H9 (cell line): ENCODE measurements around the gene ITPRID2. TPM values are rescaled to one million over a fixed set of nuclear protein-coding genes. Genes with fewer than 3 reads are reported as not detected.

ENCODE experiments used
- DNase-seq: peaks from one replicate; pipeline ENCODE4 v3.0.0-alpha.2; 2017
- H2AFZ ChIP-seq: one replicate; pipeline ENCODE4 v1.6.1; 2013; ENCODE audit warnings: mild to moderate bottlenecking, low read length, control low read depth, moderate library complexity
- H2AK5ac ChIP-seq: 2 replicates; pipeline ENCODE4 v1.6.1; 2013; ENCODE audit warnings: low read length, control low read depth, mixed read lengths; ENCODE audit not compliant: insufficient read length
- H2BK120ac ChIP-seq: one replicate; pipeline ENCODE4 v1.6.1; 2013; ENCODE audit warnings: low read depth, mild to moderate bottlenecking, low read length, control low read depth, inconsistent platforms; ENCODE audit not compliant: poor library complexity, severe bottlenecking
- H2BK12ac ChIP-seq: 2 replicates; pipeline ENCODE4 v1.6.1; 2013; ENCODE audit warnings: low read length, control low read depth, mixed read lengths, low read depth; ENCODE audit not compliant: insufficient read length
- H2BK15ac ChIP-seq: 2 replicates; pipeline ENCODE4 v1.6.1; 2013; ENCODE audit warnings: low read depth, low read length, control low read depth
- H2BK20ac ChIP-seq: one replicate; pipeline ENCODE4 v1.6.1; 2013; ENCODE audit warnings: low read depth, mild to moderate bottlenecking, low read length, control low read depth, inconsistent platforms; ENCODE audit not compliant: poor library complexity, severe bottlenecking
- H2BK5ac ChIP-seq: 2 replicates; pipeline ENCODE4 v1.6.1; 2013; ENCODE audit warnings: low read length, control low read depth, mixed read lengths; ENCODE audit not compliant: insufficient read length
- H3K14ac ChIP-seq: 2 replicates; pipeline ENCODE4 v1.6.1; 2013; ENCODE audit warnings: low read length, control low read depth; ENCODE audit not compliant: insufficient read depth
- H3K18ac ChIP-seq: 2 replicates; pipeline ENCODE4 v1.6.1; 2013; ENCODE audit warnings: low read depth, mild to moderate bottlenecking, mixed read lengths, low read length, control low read depth; ENCODE audit not compliant: insufficient read length
- H3K23ac ChIP-seq: 2 replicates; pipeline ENCODE4 v1.6.1; 2013; ENCODE audit warnings: low read length, control low read depth, mixed read lengths, low read depth; ENCODE audit not compliant: insufficient read length
- H3K23me2 ChIP-seq: 2 replicates; pipeline ENCODE4 v1.6.1; 2013; ENCODE audit warnings: low read depth, mild to moderate bottlenecking, mixed read lengths, low read length, control low read depth; ENCODE audit not compliant: insufficient read length, poor library complexity, severe bottlenecking
- H3K27ac ChIP-seq: 2 replicates; pipeline ENCODE4 v1.5.1; 2013; ENCODE audit warnings: low read length, control low read depth, mixed read lengths, low read depth; ENCODE audit not compliant: insufficient read length
- H3K27me3 ChIP-seq: 2 replicates; pipeline ENCODE4 v1.6.1; 2013; ENCODE audit warnings: low read length, control low read depth, inconsistent platforms; ENCODE audit not compliant: insufficient read depth
- H3K4ac ChIP-seq: 2 replicates; pipeline ENCODE4 v1.6.1; 2013; ENCODE audit warnings: low read depth, mild to moderate bottlenecking, control low read depth, inconsistent platforms, low read length, moderate library complexity
- H3K4me1 ChIP-seq: 2 replicates; pipeline ENCODE4 v1.6.1; 2013; ENCODE audit warnings: low read length, control low read depth, inconsistent platforms; ENCODE audit not compliant: insufficient read depth
- H3K4me2 ChIP-seq: 2 replicates; pipeline ENCODE4 v1.6.1; 2013; ENCODE audit warnings: low read length, control low read depth, mixed read lengths; ENCODE audit not compliant: insufficient read length, insufficient read depth
- H3K56ac ChIP-seq: 2 replicates; pipeline ENCODE4 v1.6.1; 2013; ENCODE audit warnings: low read depth, mild to moderate bottlenecking, mixed read lengths, low read length, control low read depth; ENCODE audit not compliant: insufficient read length
- H3K79me1 ChIP-seq: 2 replicates; pipeline ENCODE4 v1.6.1; 2013; ENCODE audit warnings: low read depth, mild to moderate bottlenecking, moderate library complexity, low read length, control low read depth, inconsistent platforms; ENCODE audit not compliant: insufficient read depth, poor library complexity, severe bottlenecking
- H3K79me2 ChIP-seq: 2 replicates; pipeline ENCODE4 v1.6.1; 2013; ENCODE audit warnings: low read length, control low read depth, inconsistent platforms; ENCODE audit not compliant: insufficient read depth
- H3K9ac ChIP-seq: 2 replicates; pipeline ENCODE4 v1.6.1; 2013; ENCODE audit warnings: low read length, control low read depth, mixed read lengths; ENCODE audit not compliant: insufficient read length; ENCODE audit errors: extremely low read depth
- H3K9me3 ChIP-seq: one replicate; pipeline ENCODE4 v1.6.1; 2013; ENCODE audit warnings: low read depth, low read length, inconsistent platforms; ENCODE audit not compliant: control insufficient read depth
- H3T11ph ChIP-seq: one replicate; pipeline ENCODE4 v1.6.1; 2013; ENCODE audit warnings: mild to moderate bottlenecking, low read length, control low read depth, inconsistent platforms
- H4K20me1 ChIP-seq: one replicate; pipeline ENCODE4 v1.6.1; 2013; ENCODE audit not compliant: control insufficient read depth, insufficient read length, insufficient read depth
- H4K5ac ChIP-seq: 2 replicates; pipeline ENCODE4 v1.6.1; 2013; ENCODE audit warnings: low read depth, mild to moderate bottlenecking, mixed read lengths, low read length, control low read depth; ENCODE audit not compliant: insufficient read length
- H4K8ac ChIP-seq: replicated peaks from 2 replicates; pipeline ENCODE4 v1.6.1; 2013; ENCODE audit warnings: low read length, control low read depth, mixed read lengths, low read depth; ENCODE audit not compliant: insufficient read length
- H4K91ac ChIP-seq: 2 replicates; pipeline ENCODE4 v1.6.1; 2013; ENCODE audit warnings: low read depth, mild to moderate bottlenecking, moderate library complexity, mixed read lengths, low read length, control low read depth; ENCODE audit not compliant: insufficient read length
- H3K27ac Mint-ChIP-seq, 3 experiments: 2 replicates in 2 of 3; 3 replicates in 1 of 3; pipeline ENCODE4 v1.8.0; 2020 to 2021; ENCODE audit warnings: mixed read lengths in 3 of 3, mild to moderate bottlenecking in 1 of 3, moderate library complexity in 1 of 3
- H3K27me3 Mint-ChIP-seq: 2 replicates; pipeline ENCODE4 v1.8.0; 2021; ENCODE audit warnings: low read depth, mild to moderate bottlenecking, moderate library complexity, mixed read lengths
- H3K36me3 Mint-ChIP-seq, 3 experiments: 2 replicates in 2 of 3; 3 replicates in 1 of 3; pipeline ENCODE4 v1.8.0; 2020 to 2021; ENCODE audit warnings: low read depth in 3 of 3, mixed read lengths in 3 of 3; ENCODE audit not compliant: insufficient read depth in 1 of 3
- H3K4me1 Mint-ChIP-seq, 2 experiments: 2 replicates each; pipeline ENCODE4 v1.8.0; 2020; ENCODE audit warnings: mixed read lengths in 2 of 2
- H3K4me3 Mint-ChIP-seq, 2 experiments: 2 replicates in 1 of 2; 3 replicates in 1 of 2; pipeline ENCODE4 v1.8.0; 2020 to 2021; ENCODE audit warnings: mild to moderate bottlenecking in 2 of 2, mixed read lengths in 2 of 2, moderate library complexity in 1 of 2
- H3K9me3 Mint-ChIP-seq, 2 experiments: 2 replicates in 1 of 2; 3 replicates in 1 of 2; pipeline ENCODE4 v1.8.0; 2020; ENCODE audit warnings: mild to moderate bottlenecking in 2 of 2, mixed read lengths in 2 of 2, moderate library complexity in 1 of 2
- WGBS: extraction: QIAGEN DNeasy Blood & Tissue Kit; methylation state at CpG from one replicate; pipeline ENCODE4 v1.1.7; 2013; ENCODE audit warnings: missing lambda C conversion rate, low lambda C conversion rate, mixed read lengths; ENCODE audit not compliant: insufficient read length; ENCODE audit errors: extremely low coverage; 5-methylcytosine and 5-hydroxymethylcytosine counted together
- total RNA-seq: library from RNA; stranded (reverse); gene quantifications from 2 replicates; pipeline ENCODE4 v1.2.1, GENCODE V29; 2021
- TF ChIP-seq, protein P1 (sequence below): fragments of 200-600 bp; sonication (generic); conservative IDR thresholded peaks from 3 replicates; pipeline ENCODE4 v1.8.0; 2021; ENCODE audit warnings: antibody characterized with exemption, mild to moderate bottlenecking

The ITPRID2 gene
- total RNA-seq, 1 experiment from 2014 or later = 12.0 TPM

DNA sequence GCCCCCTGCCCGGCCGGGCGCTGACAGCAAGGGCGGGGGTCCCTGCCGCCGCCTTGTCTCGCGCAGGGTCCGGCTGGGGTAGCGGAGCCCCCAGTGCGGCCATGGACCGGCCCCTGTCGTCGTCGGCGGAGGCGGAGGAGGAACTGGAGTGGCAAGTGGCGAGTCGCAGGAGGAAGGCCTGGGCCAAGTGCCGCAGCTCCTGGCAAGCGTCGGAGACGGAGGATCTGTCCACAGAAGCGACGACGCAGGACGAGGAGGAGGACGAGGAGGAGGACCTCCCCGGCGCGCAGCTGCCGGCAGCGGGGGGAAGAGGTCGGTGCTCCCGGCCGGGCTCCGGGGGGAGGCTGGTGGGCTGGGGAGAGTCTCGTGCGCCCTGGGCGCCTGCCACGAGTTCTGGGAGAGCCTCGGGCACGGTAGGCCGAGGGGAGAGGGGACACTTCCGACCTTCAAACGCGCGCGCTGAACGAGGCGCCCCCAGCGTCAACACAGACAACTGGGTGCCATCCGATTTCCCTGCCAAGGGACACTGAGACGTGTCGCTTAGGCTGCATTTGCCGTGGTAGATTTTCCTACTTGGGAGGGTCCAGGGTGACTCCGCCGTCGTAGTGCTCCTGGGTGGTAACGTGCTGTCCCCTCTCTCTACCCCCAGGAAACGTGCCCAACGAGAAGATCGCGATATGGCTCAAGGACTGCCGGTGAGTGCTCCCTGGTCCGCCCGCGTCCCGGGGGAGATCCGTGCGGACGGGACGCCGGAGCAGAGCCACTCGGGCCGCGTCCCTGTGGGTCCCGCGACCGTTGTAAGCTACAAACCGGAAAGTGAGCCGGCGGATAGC, 652 bp downstream of the ITPRID2 start:
- WGBS = no CpG with 5 or more reads among the region's 83 CpGs
- DNase-seq = peak; percentile 74
- Histone ChIP-seq H3T11ph (no peak overlapping the region), H3K4ac (no peak overlapping the region), H4K20me1 (no peaks in the 10 kb centered on the region), H3K27ac (no peak overlapping the region), H4K5ac (no peak overlapping the region), H2BK20ac (no peak overlapping the region), H3K56ac (no peak overlapping the region), H3K9me3 (no peaks in the 10 kb centered on the region), H3K23me2 (no peaks in the 10 kb centered on the region), H2AK5ac (no peak overlapping the region), H3K14ac (peak overlapping the region; percentile 67; the same call in 1 of the 2 replicates), H4K8ac (no peak overlapping the region), H2AFZ (no peak overlapping the region), H4K91ac (no peak overlapping the region), H2BK15ac (no peak overlapping the region), H3K23ac (no peak overlapping the region), H3K4me1 (no peaks in the 10 kb centered on the region), H2BK5ac (no peak overlapping the region), H3K18ac (peak overlapping the region; percentile 10), H3K9ac (peak overlapping the region; percentile 28), H3K4me2 (peak overlapping the region; percentile 86), H3K79me1 (no peaks in the 10 kb centered on the region), H2BK12ac (no peak overlapping the region), H2BK120ac (no peak overlapping the region), H3K27me3 (no peaks in the 10 kb centered on the region), H3K79me2 (no peaks in the 10 kb centered on the region)
- Mint-ChIP-seq H3K4me1 (peaks cover 11 to 13% of the 10 kb centered on the region in 2 experiments), H3K36me3 (0 out of 7 replicates have a peak, but pooled peaks cover 0 to 2% (median 0%) of the 10 kb centered on the region in 3 experiments), H3K27ac (peak overlapping the region in 1 of 3 experiments; percentile 93; a peak in 3 of 7 replicates), H3K27me3 (peaks cover 14% of the 10 kb centered on the region), H3K4me3 (peak overlapping the region; percentile 88), H3K9me3 (no peaks in the 10 kb centered on the region; a peak in 1 of 5 replicates)
- TF ChIP-seq, protein P1, sequence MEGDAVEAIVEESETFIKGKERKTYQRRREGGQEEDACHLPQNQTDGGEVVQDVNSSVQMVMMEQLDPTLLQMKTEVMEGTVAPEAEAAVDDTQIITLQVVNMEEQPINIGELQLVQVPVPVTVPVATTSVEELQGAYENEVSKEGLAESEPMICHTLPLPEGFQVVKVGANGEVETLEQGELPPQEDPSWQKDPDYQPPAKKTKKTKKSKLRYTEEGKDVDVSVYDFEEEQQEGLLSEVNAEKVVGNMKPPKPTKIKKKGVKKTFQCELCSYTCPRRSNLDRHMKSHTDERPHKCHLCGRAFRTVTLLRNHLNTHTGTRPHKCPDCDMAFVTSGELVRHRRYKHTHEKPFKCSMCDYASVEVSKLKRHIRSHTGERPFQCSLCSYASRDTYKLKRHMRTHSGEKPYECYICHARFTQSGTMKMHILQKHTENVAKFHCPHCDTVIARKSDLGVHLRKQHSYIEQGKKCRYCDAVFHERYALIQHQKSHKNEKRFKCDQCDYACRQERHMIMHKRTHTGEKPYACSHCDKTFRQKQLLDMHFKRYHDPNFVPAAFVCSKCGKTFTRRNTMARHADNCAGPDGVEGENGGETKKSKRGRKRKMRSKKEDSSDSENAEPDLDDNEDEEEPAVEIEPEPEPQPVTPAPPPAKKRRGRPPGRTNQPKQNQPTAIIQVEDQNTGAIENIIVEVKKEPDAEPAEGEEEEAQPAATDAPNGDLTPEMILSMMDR = peak; percentile 25; the same call in 1 of the 3 replicates
